Urothelium cell line (cell line): ENCODE measurements around the gene SPATA12.

Source experiments
- DNase-seq: peaks from one replicate; pipeline ENCODE4 v3.0.0; 2011; ENCODE audit warnings: low spot score, mixed read lengths
- FAIRE-seq: peaks from 2 replicates; lab custom pipeline; 2011; peaks lifted over from hg19 to GRCh38; lab: Jason Lieb, UNC

SPATA12 gene

GRCh38 chr3:57110214-57110613, 49.8 kb downstream of the SPATA12 start:
- FAIRE-seq, result no peak

GRCh38 chr3:57110798-57111197, 50.3 kb downstream of the SPATA12 start:
- DNase-seq (no peak), FAIRE-seq (no peak)

More at GRCh38 chr3:57110214-57110613, 49.8 kb downstream of the SPATA12 start:
- DNase-seq, result no peak

GRCh38 chr3:57112206-57112605, 51.7 kb downstream of the SPATA12 start:
- FAIRE-seq, result no peak
- DNase-seq, result peak; percentile 34

GRCh38 chr3:57116501-57116900, 56.0 kb downstream of the SPATA12 start:
- DNase-seq, result no peak
- FAIRE-seq, result no peak

- no peak for FAIRE-seq
- no peak for DNase-seq
These were observed 57.8 kb downstream of the SPATA12 start for GRCh38 chr3:57118254-57118653.

- no peak for FAIRE-seq
- DNase-seq, result no peak
These were observed 59.6 kb downstream of the SPATA12 start for GRCh38 chr3:57120040-57120439.

GRCh38 chr3:57120451-57121174, 60.1 kb downstream of the SPATA12 start:
- DNase-seq, result no peak
- no peak for FAIRE-seq
